HT1080 (cell line): Measurements from ENCODE around the gene ENOX1. TPM values are rescaled to one million over a fixed set of nuclear protein-coding genes. Genes with fewer than 3 reads are reported as not detected.

Experiments
- DNase-seq: peaks from one replicate; pipeline ENCODE4 v3.0.0-alpha.2; 2015; ENCODE audit warnings: low read depth
- total RNA-seq: library from RNA; depleted of rRNA; stranded (reverse); fragments of >200 nt; shearing (Covaris generic); gene quantifications from 2 replicates; pipeline ENCODE4 v1.2.3, GENCODE V29; 2014

ENOX1 gene
- total RNA-seq, 1 experiment from 2014 or later = 3.2 TPM

GRCh38 chr13:43223216-43223615 is 563.6 kb downstream of the ENOX1 start:
- DNase-seq = no peak

- DNase-seq = no peak
These were observed 564.7 kb downstream of the ENOX1 start for GRCh38 chr13:43222086-43222485.

- no peak for DNase-seq
These were observed 565.2 kb downstream of the ENOX1 start for GRCh38 chr13:43221611-43222010.

- no peak for DNase-seq
These were observed 565.7 kb downstream of the ENOX1 start for GRCh38 chr13:43220873-43221595.

DNA sequence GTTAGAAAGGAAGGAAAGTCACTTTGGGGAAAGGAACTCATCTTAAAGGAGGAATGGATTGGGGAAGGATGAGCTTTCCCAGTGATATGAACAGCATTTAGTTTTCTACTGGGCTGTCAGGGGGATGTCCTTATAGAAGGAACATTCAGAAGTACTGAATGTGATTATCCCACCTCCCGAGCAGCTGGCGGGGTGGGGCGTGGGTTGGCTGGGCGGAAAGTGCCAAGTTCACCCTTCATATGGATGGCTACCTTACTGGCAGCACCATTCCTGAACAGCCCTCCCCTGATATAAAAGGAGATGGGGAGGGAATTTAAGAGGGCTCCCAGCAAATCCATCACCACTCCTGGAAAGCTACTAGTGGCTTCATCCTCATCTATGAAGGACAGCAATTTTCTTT is 572.6 kb downstream of the ENOX1 start:
- no peak for DNase-seq

DNA sequence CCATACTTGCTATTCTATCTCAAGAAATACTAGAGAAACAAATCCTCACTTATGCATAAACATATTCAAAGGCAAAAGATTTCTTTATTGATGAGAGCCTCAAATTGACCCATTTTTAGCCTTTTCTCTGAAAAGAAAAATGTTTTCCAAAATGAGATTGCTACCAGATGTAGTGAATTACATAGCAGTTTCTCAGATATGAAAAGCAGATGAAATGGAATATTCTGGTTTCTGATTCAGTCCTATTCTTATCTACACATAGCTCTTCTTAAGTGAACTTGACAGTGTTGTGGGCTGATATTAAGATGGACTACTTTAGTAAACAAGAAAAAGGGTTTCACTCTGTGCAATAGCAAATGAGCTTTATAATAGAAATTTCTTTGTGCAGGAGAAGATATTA is 579.9 kb downstream of the ENOX1 start:
- no peak for DNase-seq

DNA sequence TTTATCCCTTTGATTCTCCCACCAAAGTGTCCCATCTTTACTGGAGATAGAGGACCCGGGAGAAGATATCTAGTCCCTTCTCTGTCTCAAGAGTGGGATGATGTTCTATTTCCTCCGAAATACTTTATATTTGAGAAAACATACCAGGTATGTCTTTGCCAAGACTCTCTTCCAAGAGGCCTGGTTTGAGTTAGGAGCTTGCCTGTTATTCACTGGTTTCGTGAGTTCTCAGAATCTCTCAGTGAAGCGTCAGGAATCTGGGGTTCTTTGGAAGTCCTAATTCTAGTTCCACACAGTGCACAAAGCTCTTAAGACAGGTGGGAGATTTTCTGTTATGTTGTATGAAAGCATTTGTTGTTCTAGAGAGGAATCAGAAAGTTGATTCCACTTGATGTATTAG is 581.4 kb downstream of the ENOX1 start:
- no peak for DNase-seq

GRCh38 chr13:43204591-43204990 is 582.2 kb downstream of the ENOX1 start:
- no peak for DNase-seq

GRCh38 chr13:43203781-43204180 is 583.0 kb downstream of the ENOX1 start:
- no peak for DNase-seq

DNA sequence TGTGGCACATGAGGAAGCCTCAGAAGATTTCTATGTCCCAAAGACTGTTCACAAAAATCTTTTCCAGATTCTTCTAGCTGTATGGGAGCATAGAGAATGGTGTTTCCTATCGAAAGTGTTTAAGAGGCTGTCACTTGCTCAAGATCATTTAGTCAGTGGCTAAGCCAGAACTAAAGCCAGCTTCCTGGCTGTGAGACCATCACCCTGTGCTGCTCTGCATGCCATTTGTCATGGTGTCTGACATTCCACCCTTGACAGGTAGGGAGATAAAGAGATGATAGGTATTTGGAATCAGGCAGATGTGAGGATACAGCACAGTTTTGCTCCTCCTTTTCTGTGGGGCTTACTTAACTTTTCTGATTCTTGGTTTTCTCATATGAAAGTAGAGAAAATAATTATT is 586.0 kb downstream of the ENOX1 start:
- no peak for DNase-seq

DNA sequence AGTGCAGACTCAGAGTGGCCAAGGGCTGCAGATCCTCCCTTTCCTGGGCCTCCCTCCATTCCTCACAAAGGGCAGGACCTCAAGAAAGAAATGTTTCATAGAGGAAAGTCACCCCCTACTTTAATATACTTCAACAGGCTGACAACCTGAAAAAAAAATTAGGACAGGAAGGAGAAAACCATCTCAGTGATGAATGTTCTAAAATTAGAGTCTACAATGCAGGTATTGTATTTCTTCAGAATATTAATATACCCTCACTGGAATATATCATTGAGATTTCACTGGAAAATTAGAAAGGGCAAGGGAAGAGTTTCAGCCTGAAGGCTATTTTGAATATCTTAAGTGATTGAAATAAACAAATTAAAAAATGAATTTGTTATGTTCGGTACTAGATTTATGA is 586.5 kb downstream of the ENOX1 start:
- no peak for DNase-seq

DNA sequence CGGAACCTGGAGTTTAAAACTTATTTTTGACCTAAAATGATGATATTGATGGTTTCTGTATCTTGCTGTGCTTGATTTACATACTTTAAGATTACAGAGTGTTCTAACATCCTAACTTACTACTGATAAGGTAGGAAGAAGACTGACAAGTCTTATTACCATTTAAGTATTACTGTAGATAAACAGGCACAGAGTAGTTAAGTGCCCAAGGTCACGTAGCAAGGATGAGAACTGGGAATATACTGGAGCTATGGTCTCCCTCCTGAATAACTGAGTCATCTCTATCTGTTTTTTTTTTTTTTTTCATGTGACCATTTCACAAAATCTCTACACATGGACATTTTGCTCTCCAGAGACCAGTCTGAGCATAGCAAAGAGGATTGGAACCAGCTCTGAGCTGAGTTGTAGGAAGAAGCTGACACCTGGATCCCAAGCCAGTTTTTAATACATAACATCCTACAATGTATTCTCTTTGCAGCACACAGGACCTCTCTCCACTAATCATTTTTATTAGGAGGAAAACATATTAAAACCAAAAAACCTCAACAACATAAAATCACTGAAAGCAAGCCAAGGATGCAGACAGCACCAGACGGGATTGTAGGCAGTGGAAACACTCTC is 589.9 kb downstream of the ENOX1 start:
- no peak for DNase-seq

DNA sequence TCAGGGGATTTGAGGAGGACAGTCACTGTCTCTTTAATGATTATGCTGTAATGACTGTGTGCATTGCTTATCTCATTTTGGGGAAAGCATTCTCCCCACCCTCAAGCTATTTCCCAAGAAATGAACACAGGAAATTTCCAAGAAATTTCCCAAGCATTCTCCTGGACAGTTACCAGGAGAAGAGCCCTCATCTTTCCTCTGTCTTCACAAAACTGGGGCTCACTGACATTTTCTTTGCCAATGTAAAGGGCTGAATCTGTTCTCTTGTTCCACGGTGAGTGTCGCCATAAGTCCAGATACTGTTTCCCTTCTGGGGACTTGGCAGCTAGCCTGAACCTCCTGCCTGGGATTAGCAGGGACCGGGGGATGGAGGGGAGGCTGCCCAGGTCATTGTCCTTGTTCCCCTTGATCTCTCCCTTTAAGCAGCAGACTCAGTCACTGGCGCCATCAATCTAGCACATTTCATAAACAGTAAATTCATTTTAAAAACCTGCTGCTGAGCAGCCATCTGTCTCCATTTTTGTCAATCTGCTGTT is 590.6 kb downstream of the ENOX1 start:
- no peak for DNase-seq

GRCh38 chr13:43195551-43195950 is 591.2 kb downstream of the ENOX1 start:
- DNase-seq = no peak

DNA sequence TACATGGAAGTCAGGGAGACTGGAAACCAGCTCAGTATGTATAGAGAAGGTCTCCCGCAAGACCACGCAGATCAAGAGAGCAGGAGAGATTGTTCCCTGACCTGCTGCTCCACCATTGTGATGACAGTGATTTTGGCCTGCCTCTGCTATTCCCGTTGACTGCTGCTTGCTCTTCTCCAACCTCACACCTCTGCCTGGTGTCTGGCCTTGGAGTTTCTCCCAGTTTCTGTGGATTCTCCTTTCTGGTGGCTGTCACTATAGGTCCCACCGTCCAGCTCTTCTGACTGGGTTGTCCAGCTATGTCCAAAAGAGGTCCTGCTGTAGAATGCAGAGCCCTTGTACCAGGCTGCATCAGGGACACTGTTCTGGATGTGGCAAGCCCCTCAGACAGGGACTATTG is 591.7 kb downstream of the ENOX1 start:
- DNase-seq = no peak

DNA sequence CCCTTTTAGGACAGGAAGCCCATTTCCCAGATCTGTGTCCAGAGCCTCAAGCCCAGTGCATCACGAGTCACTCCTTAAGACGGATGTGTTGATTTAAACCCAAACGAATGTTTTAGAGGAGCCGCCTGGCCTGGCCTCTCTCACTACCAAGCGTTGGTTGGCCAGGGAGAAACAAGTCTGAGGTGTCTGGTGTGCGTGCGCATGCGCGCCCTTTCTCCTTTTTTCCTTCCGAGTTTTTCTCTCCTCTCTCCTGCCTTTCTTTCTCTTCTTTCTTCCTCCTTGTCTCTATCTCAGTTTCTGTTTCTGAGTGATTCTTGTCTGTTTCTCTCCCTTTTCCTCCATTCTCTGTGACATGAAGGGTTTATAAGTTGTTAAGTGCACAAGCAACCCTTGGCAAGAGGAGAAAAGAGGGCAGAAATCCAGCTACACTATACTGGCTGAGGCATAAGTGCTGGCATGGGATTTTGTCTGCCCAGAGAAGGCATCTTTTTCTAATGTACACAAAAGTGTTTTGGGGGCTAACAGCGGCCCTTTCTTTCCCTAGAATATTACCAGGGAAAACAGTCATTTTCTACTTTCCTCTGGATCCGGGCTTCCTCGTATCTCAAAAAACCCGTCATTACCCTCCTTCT is 592.9 kb downstream of the ENOX1 start:
- DNase-seq = no peak

- DNase-seq = no peak
These were observed 595.2 kb downstream of the ENOX1 start for GRCh38 chr13:43191546-43191945.

- DNase-seq = no peak
These were observed 601.5 kb downstream of the ENOX1 start for GRCh38 chr13:43185226-43185625.

- no peak for DNase-seq
These were observed 605.9 kb downstream of the ENOX1 start for GRCh38 chr13:43180837-43181236.

DNA sequence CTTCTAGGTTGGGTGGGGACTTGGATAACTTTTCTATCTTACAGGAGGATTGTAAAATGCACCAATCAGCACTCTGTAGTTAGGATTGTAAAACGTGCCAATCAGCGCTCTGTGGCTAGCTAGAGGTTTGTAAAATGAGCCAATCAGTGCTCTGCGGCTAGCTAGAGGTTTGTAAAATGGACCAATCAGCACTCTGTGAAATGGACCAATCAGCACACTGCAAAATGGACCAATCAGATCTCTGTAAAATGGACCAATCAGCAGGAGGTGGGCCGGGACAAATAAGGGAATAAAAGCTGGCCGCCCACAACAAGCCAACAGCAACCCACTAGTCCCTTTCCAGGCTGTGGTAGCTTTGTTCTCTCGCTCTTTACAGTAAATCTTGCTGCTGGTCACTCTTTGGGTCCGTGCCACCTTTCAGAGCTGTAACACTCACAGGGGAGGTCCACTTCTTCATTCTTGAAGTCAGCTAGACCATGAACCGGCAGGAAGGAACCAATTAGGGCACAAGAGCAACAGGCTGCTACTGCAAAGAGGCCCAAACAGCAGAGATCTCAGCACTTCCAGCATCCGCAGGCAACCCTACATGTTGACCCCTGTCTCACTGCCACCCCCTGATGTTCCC is 606.6 kb downstream of the ENOX1 start:
- DNase-seq = no peak

- no peak for DNase-seq
These were observed 615.3 kb downstream of the ENOX1 start for GRCh38 chr13:43171489-43171888.

DNA sequence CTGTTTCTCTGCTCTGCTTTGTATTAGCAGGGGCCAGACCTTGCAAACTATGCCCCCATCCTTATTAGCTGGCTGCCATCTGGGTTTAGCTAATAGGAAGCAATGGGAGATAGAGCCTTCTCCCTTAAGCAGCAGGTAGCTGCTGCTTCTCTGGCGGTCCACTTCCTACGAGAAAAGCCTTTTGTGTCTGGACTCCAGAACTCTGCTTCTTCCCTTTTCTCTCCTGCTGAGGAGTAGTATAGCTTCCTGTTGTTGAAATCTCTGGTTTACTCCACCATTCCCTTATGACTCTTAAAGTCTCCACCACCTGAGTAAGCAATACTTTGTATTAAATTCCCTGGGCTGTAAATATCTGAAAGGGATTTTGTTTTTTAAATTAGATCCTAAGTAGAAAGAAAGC is 616.3 kb downstream of the ENOX1 start:
- DNase-seq = no peak
